A549 treated with ZK216348 at 1 μM for 4 hours (cell line): ENCODE data around the gene HNRNPA0. TPM values are rescaled to one million over a fixed set of nuclear protein-coding genes. Genes with fewer than 3 reads are reported as not detected.

Experiments
- total RNA-seq: library from RNA; stranded (reverse); fragments of 200-300 nt; extraction: Qiagen RNA extraction; gene quantifications from 5 replicates; pipeline ENCODE4 v1.2.3, GENCODE V29; 2022; ENCODE audit warnings: low read depth

HNRNPA0 gene
- 40.0 to 56.4 TPM (median 52.1 TPM) in 5 replicates for total RNA-seq

DNA sequence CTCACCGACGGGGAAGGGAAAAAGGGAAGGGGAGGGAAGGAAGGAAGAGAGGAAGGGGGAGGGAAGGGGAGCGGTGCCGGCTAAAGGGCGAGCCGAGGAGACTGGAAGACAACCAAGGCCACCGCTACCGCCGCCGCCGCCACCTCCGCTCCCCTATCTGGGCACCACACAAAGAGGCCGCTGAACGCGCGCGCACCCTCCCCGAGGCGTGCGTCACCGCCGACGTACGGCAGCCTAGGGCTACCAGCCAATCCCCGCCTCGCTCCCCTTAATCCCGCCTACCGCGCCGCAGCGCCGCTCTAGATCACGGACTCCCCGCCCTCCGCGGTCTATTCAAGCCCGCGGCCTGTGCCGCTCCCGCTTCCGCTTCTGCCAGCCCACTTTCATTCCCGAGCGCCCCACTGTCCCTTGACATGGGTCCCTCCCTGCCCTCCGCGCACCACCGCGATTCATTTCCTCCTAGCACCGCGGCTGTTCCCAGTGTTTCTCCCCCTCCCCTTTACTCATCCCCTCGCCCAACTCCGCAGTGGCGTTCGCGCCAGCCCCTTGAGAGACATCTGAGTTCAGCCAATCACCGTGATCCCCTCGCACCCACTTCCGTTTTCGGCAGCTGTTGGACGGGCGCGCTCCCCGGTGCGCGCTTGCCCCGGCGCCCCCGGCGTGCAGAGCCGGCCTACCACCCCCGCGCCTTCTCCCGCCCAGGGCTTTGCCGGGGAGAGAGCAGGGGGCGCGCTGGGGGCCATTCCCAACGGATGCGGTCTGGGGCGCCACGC is at the start of gene HNRNPA0:
Gene HNRNPA0 (minus strand): TSS at position 176 of the 773 bp plus-strand sequence. CDS start 297 bp downstream, outside the sequence.

DNA sequence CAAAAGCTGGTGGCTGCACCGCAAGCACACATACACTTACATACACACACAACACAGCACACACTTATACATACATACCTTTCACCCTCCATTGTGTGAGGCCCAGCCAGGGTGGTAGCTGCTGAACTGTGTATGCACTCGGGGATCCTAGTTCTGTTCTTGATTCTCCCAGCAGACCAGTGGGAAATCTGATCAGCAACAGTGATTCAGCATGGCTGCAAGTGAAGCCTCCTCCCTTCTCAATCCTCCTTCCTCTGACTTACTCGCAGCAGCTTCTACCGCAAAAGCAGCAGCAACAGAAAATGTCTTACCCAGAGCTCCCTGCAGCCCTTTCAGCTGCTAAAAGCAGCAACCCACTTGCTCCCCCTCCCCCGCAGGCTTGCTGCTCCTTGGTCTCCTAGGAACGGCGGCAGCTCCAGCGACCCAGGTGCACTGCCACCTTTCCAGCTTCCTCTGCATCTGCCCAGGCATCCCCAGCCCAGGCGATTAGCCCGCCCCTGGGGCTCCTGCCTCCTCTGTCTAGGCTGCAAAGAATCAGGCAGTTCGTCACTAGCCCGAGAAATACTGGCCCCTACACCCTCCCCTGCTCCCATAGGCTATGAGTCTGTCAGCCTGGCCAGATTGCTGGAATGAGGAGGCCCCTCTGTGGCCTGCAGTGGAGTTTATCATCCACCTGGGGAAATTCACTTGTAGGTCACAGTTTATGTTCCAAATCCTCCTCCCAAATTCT is 18.4 kb downstream of the HNRNPA0 start, which contains the start of gene KLHL3:
Gene KLHL3 (minus strand): TSS at position 535 of the 730 bp plus-strand sequence. CDS start 443 bp downstream, at position 92.

Other genes starting within 250 kb of the HNRNPA0 start
- gene KLHL3, start 18.3 kb downstream of the HNRNPA0 start, total RNA-seq, result 0.12 to 0.38 TPM (median 0.28 TPM) in 5 replicates
- not detected in 5 replicates for gene MYOT, start 113.5 kb upstream of the HNRNPA0 start, total RNA-seq
- gene PKD2L2, start 135.1 kb upstream of the HNRNPA0 start, total RNA-seq, result not detected in 5 replicates